Non-pigmented ciliary epithelial cell (primary cell): Measurements from ENCODE around the gene THAP7.
"Not testable (repeated sequence)": the region's sequence is repeated elsewhere in the genome, so short reads cannot be mapped to it uniquely, and the experiment has no call there.

ENCODE experiments used
- DNase-seq: peaks from one replicate; pipeline ENCODE4 v3.0.0-alpha.2; 2010; ENCODE audit warnings: low read depth

The THAP7 gene

GRCh38 chr22:21013657-21014201 is 11.8 kb upstream of the THAP7 start:
- DNase-seq: no peak

GRCh38 chr22:21012446-21013407 is 10.8 kb upstream of the THAP7 start:
- DNase-seq: no peak

- no peak for DNase-seq
Measured at GRCh38 chr22:21010426-21011113, 8.7 kb upstream of the THAP7 start.

- no peak for DNase-seq
Measured at GRCh38 chr22:21009638-21010425, 7.9 kb upstream of the THAP7 start.

GRCh38 chr22:21009208-21009607 is 7.3 kb upstream of the THAP7 start:
- not testable (repeated sequence) for DNase-seq

GRCh38 chr22:21003782-21004181 is 1.9 kb upstream of the THAP7 start:
- no peak for DNase-seq

- no peak for DNase-seq
Measured at GRCh38 chr22:21000987-21001600, 824 bp downstream of the THAP7 start.

- no peak for DNase-seq
Measured at GRCh38 chr22:21000207-21000986, 1.5 kb downstream of the THAP7 start.

- DNase-seq: no peak
Measured at GRCh38 chr22:20999350-21000206, 2.3 kb downstream of the THAP7 start.

- DNase-seq: no peak
Measured at GRCh38 chr22:20998411-20999336, 3.2 kb downstream of the THAP7 start.

- DNase-seq: no peak
Measured at GRCh38 chr22:20997536-20998257, 4.2 kb downstream of the THAP7 start.

GRCh38 chr22:20996598-20997535 is 5.1 kb downstream of the THAP7 start:
- DNase-seq: no peak

GRCh38 chr22:20996031-20996410 is 5.9 kb downstream of the THAP7 start:
- DNase-seq: no peak

GRCh38 chr22:20995329-20996030 is 6.4 kb downstream of the THAP7 start:
- DNase-seq: no peak

GRCh38 chr22:20994902-20995241 is 7.0 kb downstream of the THAP7 start:
- DNase-seq: no peak

- DNase-seq: no peak
Measured at GRCh38 chr22:20994128-20994901, 7.6 kb downstream of the THAP7 start.
